Measurements from ENCODE around the gene MUC22.
"Not testable (repeated sequence)": the region's sequence is repeated elsewhere in the genome, so short reads cannot be mapped to it uniquely, and the experiment has no call there.

Gene MUC22

DNA sequence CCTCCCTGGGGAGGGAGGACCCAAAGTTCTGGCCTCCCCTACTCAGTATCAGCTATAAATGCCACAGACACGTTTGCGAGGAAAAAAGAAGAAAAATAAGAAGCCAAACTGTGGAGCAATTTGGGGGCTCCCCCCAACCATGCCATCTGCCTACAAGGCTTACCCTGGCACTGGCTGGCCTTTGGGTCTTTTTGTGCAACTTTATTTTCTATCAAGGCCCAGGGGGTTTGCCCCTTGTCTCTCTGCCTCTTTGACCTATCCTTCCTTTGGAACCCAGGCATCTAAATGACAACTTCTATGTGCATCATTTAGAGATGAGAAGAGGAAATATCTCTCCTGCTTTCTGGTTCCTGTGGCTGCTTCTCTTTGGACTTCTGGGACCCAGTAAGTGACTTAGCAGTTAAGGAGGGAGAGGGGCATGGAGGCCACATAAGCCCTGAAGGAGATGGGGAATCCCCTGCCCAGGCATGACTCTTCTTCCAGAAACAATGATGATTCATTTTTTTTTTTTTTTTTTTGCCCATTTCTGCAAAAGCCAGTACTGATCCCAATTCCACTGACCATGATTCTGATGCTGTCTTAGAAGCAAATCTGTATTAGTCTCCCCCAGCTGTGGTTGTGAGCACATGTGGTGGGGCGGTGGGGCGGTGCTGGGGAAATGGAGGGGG is at the start of gene MUC22:
MUC22 (plus strand) TSS at position 82 of the 668 bp plus-strand sequence; CDS start at position 315, 233 bp downstream.
- DNase-seq = no peak

DNA sequence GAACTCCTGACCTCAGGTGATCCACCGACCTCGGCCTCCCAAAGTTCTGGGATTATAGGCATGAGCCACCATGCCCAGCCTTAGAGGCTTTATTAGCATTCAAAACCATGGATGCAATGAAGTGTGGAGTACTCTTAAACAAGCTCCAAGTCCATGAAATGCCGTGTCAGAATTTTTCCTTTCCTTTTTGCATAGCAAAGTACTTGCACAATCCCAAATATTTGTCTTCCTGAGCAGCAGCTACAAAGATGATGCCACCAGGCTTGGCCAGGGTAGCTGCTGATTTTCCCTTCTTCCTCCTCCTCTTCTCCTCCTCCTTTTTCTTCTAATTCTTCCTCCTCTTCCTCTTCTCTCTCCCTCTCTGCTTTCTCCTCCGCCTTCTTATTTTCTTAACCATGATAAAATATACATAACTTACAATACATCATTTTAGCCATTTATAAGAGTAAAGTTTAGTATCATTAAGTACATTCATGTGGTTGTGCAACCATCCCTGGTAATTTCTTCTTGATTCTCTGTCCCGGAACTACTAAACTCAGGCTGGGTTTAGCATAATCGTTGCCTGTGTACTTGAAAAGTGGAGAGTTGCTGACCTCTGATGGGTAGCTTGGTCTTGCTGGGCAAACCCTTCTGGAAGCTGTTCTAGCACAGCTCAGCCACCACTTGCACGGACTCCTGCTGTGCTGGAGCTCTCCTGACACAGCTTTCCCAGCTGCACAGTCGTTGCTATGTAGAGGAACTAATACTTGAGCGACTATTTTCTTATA is 49.2 kb upstream of the MUC22 start:
- no peak for DNase-seq

- no peak for DNase-seq
These were observed 47.6 kb upstream of the MUC22 start for GRCh38 chr6:30962716-30963115.

- DNase-seq = no peak
These were observed 46.6 kb upstream of the MUC22 start for GRCh38 chr6:30963641-30964040.

DNA sequence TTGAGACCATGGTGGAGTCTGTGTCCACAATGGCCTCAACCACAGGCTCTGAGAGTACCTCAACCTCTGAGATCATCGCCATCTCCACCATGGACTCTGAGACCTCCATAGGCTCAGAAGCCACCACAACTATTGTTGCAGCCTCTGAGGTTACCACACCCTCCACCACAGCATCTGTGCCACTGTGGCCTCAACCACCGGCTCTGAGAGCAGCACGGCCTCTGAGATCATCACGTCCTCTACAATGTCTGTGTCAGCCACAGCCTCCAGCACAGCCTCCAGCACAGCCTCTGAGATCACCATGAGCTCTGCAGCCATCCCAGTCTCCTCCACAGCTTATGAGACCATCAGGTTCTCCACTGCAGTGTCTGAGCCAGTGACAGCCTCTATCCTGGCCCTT is 46.2 kb upstream of the MUC22 start:
- DNase-seq = no peak

DNA sequence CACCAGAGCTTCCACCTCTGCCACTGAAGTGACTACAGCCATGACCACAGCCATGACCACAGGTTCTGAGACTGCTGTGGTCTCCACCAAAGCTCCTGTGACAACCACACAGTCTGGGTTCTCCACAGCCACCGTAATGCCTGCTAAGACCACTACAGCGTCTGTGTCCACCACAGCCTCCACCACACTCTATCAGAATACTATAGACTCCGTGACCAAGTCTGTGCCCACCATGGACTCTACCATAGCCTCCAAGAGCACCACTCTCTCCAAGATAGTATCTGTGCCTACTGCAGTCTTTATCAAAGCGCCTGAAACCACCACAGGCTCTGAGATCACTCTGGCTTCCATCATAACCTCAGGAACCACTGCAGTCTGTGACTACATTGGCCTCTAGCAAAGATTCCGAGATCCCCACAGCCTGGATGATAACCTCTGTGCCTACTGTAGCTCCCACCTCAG is 45.1 kb upstream of the MUC22 start:
- DNase-seq = no peak

DNA sequence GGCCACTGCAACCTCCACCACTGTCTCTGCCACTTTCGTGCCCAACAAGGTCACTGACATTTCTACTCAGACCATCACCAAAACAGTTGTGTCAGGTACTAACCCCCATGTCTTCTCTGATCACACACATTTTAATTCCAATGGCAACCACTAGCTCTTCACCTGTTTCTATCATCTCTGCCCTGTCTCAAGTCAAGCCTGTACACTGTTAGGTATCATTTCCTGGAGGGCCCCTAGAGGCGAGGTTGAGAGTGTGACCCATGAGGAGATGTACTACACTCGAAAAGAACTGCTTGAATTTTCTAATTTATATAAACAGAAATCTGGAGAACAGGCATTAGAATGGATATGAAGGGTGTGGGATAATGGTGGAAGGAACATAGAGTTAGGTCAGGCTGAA is 44.1 kb upstream of the MUC22 start:
- DNase-seq = no peak

DNA sequence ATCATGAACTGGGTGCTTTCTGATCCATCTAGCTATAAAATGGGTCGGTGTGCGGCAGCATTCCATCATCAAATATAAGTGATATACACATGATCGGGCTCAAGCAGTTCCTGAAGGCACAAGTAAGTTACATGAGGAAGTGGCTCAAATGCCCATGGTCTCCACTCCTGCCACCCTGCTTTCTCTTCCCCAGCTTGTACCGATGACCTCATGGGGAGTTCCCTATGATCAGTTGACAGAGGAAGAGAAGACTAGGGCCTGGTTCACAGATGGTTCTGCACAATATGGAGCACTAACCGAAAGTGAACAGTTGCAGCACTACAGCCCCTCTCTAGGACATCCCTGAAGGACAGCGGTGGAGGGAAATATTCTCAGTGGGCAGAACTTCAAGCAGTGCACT is 41.1 kb upstream of the MUC22 start:
- not testable (repeated sequence) for DNase-seq

DNA sequence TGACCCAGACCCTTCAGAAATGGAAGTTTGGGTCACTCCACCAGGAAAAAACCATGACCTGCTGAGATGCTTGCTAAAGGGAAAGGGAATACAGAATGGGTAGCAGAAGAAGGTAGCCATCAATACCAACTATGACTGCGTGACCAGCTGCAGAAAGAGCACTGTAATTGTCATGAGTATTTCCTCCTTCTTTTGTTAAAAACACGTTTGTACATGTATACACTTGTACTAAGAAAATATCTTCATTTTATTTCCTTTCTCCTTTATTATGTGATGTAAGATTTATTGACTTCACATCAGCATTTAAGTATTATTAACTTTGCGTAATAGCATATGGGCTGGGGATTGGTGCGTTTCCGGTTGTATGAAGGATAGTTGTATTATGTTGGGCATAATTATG is 39.3 kb upstream of the MUC22 start:
- no peak for DNase-seq

DNA sequence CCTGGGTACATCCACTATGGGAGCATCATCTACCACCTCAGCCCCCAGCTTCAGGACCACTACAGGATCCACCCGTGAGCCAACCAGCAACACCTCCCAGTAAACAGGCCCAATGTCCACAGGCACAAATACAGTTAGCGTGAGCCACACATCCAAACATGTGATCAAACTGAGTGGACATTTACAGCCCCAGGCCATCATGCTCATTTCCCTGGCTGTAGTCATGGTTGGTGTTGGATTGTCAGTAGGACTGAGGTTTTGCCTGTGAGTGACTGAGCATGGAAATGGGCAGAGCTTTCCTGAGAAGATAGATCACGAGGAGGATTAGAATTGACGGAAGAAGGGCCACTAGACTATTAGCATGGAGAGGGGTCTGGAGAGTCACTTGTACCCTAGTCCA is 37.5 kb upstream of the MUC22 start:
- DNase-seq = no peak

DNA sequence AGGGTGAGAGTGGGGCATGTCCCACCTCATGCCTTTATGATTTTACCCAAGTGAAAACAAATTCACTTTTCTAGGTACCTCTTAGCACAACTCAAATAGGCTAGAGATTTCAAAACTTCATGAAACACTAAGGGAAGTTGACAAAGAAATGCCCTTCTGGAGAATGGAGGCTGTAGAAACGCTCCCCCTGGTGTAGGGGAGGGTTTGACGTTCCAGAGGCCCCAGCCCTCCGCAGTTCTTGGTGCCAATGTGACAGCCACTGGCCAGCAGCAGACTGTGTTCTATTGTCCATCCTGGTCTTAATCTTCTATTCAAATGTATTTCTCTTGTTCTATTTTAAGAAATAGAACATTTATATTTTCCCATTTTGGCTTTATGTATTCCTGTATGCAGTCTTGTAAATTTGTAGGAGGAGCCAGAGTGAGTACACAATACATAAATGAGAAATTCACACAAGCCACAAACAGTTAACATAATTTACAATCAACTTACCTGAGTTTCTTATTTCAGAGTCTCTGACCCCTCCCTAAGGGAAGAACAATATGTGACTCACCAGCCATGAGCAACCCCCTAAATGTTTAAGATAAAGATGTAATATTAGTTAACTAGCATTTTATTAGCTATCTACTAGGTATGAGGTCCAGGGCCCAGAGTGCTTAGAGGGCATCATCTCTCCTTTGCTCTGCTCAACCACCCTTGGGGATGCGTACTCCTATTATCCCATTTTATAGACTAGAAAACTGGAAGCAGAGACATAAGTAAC is 35.6 kb upstream of the MUC22 start:
- no peak for DNase-seq

DNA sequence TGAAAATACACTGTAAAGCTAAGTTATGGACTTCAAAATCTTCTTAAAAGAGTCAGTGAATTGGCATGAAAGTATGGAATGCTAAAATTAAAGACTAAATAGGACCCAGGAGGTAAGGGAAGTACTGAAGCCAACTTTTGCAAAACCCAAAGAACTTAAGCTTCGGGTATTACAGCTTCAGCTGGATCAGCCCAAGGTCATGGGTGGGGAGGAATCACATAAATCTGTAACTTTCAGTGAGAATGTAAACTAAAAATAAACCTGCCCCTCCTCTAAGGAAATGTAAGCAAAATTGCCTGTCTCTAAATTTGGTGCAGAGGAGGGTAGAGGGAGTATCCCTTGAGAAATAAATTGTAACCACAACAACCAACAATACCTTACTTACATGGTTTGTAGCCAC is 31.1 kb upstream of the MUC22 start:
- no peak for DNase-seq

- no peak for DNase-seq
These were observed 30.6 kb upstream of the MUC22 start for GRCh38 chr6:30979690-30980089.

- no peak for DNase-seq
These were observed 28.1 kb upstream of the MUC22 start for GRCh38 chr6:30981942-30982772.

DNA sequence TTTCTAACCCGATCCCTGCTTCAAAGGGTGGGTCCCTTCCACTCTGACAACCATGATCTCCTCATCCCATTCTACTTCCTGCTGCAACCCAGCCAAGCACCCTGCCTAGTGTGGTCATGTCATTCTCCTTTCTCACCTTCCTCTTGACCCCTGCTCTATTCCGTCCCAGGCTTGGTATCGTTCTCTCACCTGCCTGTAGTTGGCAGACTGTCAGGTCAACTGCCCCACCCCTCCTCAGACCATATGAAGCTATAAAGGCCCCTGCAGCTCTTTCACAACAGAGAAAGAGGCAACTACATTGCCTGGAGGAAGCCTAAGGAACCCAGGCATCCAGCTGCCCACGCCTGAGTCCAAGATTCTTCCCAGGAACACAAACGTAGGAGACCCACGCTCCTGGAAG is 26.8 kb upstream of the MUC22 start, which contains the start of gene MUC21:
MUC21 (plus strand) TSS at position 280 of the 400 bp plus-strand sequence. CDS start 241 bp downstream, outside the sequence.
- no peak for DNase-seq

DNA sequence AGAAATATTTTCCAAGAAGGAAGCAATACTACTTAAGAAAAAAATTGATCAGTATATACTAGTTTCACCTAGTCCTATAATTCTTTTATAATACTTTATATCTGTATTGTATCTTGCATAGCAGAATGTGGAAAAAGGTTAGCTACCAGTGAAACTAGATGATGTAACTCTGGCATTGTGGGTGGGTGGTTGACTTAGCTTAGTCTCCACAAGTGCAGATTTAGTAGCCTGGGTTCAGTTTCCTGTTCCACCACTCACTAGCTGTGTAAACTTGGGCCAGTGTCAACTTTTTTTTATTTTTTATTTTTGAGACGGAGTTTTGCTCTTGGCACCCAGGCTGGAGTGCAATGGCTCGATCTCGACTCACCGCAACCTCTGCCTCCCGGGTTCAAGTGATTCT is 24.8 kb upstream of the MUC22 start:
- DNase-seq = no peak

DNA sequence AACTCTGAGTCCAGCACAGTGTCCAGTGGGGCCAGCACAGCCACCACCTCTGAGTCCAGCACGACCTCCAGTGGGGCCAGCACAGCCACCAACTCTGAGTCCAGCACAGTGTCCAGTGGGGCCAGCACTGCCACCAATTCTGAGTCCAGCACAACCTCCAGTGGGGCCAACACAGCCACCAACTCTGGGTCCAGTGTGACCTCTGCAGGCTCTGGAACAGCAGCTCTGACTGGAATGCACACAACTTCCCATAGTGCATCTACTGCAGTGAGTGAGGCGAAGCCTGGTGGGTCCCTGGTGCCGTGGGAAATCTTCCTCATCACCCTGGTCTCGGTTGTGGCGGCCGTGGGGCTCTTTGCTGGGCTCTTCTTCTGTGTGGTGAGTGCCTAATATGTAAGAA is 23.0 kb upstream of the MUC22 start:
- no peak for DNase-seq

DNA sequence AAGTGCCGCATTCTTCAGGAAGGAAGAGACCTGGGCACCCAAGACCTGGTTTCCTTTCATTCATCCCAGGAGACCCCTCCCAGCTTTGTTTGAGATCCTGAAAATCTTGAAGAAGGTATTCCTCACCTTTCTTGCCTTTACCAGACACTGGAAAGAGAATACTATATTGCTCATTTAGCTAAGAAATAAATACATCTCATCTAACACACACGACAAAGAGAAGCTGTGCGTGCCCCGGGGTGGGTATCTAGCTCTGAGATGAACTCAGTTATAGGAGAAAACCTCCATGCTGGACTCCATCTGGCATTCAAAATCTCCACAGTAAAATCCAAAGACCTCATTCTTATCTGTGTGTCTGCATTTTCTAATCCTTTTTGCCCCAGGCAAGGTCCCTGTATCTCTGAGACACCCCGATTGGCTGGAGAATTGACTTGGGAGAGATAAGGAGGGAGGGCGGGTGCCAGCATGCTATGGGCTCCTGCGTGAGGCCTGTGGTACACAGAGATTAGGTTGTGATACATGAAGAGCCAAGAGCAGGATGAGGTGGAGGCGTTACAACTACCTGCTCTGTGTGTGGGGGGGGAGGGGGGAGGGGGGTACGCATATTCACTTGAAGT is 22.0 kb upstream of the MUC22 start:
- no peak for DNase-seq

DNA sequence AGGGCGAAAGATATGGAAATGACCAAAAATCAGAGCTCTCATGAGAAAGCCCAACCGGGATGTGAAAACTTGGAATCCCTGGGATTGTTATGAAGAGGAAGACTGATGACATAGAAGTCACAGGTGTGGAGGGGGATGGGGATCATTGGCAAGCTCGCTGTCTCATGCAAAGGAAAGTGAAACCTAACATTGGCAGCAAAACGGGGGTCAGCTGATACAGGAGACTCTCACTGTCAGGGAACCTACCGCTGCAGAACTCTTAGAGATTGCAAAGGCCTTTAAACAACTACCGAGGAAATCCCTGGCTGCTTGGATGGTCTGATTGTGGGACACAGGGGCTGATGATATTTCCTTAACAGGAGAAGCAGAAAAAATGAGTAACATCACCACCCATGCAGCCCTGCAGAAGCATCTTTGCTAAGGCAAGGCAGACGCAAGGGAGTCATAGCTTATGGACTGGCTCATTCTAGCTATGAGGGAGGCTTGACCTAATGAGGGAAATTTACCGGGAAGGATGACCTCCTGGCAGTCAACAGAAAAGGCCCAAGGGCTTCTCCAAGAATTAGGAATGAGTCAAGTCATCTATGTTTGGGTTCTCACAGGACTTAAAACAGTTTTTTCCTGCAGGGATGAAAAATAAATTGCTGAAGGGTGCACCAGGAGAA is 19.7 kb upstream of the MUC22 start:
- DNase-seq = no peak

DNA sequence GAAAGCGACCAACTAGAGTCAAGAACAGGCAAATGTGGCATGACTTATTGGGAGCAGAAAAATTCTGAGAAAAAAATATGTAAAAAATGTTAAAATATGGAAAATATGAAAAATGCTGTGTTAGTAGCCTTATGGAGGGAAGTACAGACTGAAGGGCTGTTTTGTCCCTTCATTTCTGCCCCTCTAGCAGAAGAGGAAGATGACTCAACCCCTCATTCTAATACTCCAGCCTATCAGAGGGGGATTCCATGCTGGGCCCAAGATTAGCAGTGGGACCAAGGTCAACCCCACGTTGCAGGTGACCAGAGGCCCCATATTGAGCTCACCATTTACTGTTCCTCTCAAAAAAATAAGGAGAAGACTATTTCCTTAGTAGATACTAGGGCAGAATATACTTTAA is 18.4 kb upstream of the MUC22 start:
- no peak for DNase-seq

- DNase-seq = no peak
These were observed 13.0 kb upstream of the MUC22 start for GRCh38 chr6:30997301-30997700.

DNA sequence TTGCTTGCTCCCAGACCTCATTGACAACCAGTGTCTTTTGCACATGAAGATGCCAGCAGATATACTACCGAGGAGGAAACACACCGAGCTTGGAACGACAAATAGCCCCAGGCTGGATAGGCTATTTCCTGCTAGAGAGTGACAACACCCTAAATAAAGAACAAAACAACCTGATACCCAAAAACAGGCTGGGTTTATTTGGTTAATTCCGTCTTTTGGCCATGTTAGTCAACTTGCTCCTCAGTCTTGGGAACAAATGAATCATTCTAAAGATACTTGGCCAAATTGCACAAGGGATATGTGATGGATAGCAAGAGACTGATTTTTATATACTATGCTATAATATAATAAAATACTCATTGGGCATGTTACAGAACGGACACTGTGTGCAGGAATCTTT is 11.5 kb upstream of the MUC22 start:
- DNase-seq = no peak

Data from NCI-H524 (cell line).